Measurements from ENCODE around the gene ZNF92. TPM values are rescaled to one million over a fixed set of nuclear protein-coding genes. Genes with fewer than 3 reads are reported as not detected.
"Not testable (repeated sequence)": the region's sequence is repeated elsewhere in the genome, so short reads cannot be mapped to it uniquely, and the experiment has no call there.

The ZNF92 gene
- 1.9 and 4.5 TPM in 2 replicates for total RNA-seq (2014; rRNA removed; shearing (Covaris generic); ENCODE audit: low replicate concordance)

- in situ Hi-C loops (cut with HindIII; ENCODE audit: low pct_unique_long_range_greater_than_20kb, low sequenced_read_pairs), result no loop called here
- DNase-seq (ENCODE audit: low read depth), result peak; percentile 94
Measured at GRCh38 chr7:65373608-65374351, at the start of gene ZNF92. TSS of gene ZNF92 (plus strand) at chr7:65373855. CDS start at chr7:65373998, 143 bp downstream.

GRCh38 chr7:65325793-65326432, 47.7 kb upstream of the ZNF92 start:
- in situ Hi-C loops (cut with HindIII; ENCODE audit: low pct_unique_long_range_greater_than_20kb, low sequenced_read_pairs), result no loop called here
- DNase-seq (ENCODE audit: low read depth), result no peak

- in situ Hi-C loops (cut with HindIII; ENCODE audit: low pct_unique_long_range_greater_than_20kb, low sequenced_read_pairs), result no loop called here
Measured at GRCh38 chr7:65338346-65338745, 35.3 kb upstream of the ZNF92 start.

GRCh38 chr7:65339257-65339656, 34.4 kb upstream of the ZNF92 start:
- in situ Hi-C loops (cut with HindIII; ENCODE audit: low pct_unique_long_range_greater_than_20kb, low sequenced_read_pairs), result no loop called here
- no peak for DNase-seq (ENCODE audit: low read depth)

More at GRCh38 chr7:65338346-65338745, 35.3 kb upstream of the ZNF92 start:
- DNase-seq (ENCODE audit: low read depth), result no peak

- no peak for DNase-seq (ENCODE audit: low read depth)
- in situ Hi-C loops (cut with HindIII; ENCODE audit: low pct_unique_long_range_greater_than_20kb, low sequenced_read_pairs), result no loop called here
Measured at GRCh38 chr7:65342723-65343629, 30.7 kb upstream of the ZNF92 start.

GRCh38 chr7:65344541-65344940, 29.1 kb upstream of the ZNF92 start:
- DNase-seq (ENCODE audit: low read depth); in situ Hi-C loops (cut with HindIII; ENCODE audit: low pct_unique_long_range_greater_than_20kb, low sequenced_read_pairs): not testable (repeated sequence)

- in situ Hi-C loops (cut with HindIII; ENCODE audit: low pct_unique_long_range_greater_than_20kb, low sequenced_read_pairs), result no loop called here
- no peak for DNase-seq (ENCODE audit: low read depth)
Measured at GRCh38 chr7:65354263-65354662, 19.4 kb upstream of the ZNF92 start.

- no peak for DNase-seq (ENCODE audit: low read depth)
- in situ Hi-C loops (cut with HindIII; ENCODE audit: low pct_unique_long_range_greater_than_20kb, low sequenced_read_pairs), result no loop called here
Measured at GRCh38 chr7:65369843-65370242, 3.8 kb upstream of the ZNF92 start.

- in situ Hi-C loops (cut with HindIII; ENCODE audit: low pct_unique_long_range_greater_than_20kb, low sequenced_read_pairs), result no loop called here
- no peak for DNase-seq (ENCODE audit: low read depth)
Measured at GRCh38 chr7:65371468-65371867, 2.2 kb upstream of the ZNF92 start.

GRCh38 chr7:65379318-65379717, 5.7 kb downstream of the ZNF92 start:
- no peak for DNase-seq (ENCODE audit: low read depth)
- in situ Hi-C loops (cut with HindIII; ENCODE audit: low pct_unique_long_range_greater_than_20kb, low sequenced_read_pairs), result no loop called here

GRCh38 chr7:65381742-65382141, 8.1 kb downstream of the ZNF92 start:
- no peak for DNase-seq (ENCODE audit: low read depth)
- in situ Hi-C loops (cut with HindIII; ENCODE audit: low pct_unique_long_range_greater_than_20kb, low sequenced_read_pairs), result no loop called here

- no peak for DNase-seq (ENCODE audit: low read depth)
- in situ Hi-C loops (cut with HindIII; ENCODE audit: low pct_unique_long_range_greater_than_20kb, low sequenced_read_pairs), result no loop called here
Measured at GRCh38 chr7:65382452-65382851, 8.8 kb downstream of the ZNF92 start.

- no peak for DNase-seq (ENCODE audit: low read depth)
- in situ Hi-C loops (cut with HindIII; ENCODE audit: low pct_unique_long_range_greater_than_20kb, low sequenced_read_pairs), result no loop called here
Measured at GRCh38 chr7:65387891-65388290, 14.2 kb downstream of the ZNF92 start.

GRCh38 chr7:65390588-65390987, 16.9 kb downstream of the ZNF92 start:
- no peak for DNase-seq (ENCODE audit: low read depth)

GRCh38 chr7:65397730-65398142, 24.1 kb downstream of the ZNF92 start:
- DNase-seq (ENCODE audit: low read depth), result no peak
- in situ Hi-C loops (cut with HindIII; ENCODE audit: low pct_unique_long_range_greater_than_20kb, low sequenced_read_pairs), result no loop called here

More at GRCh38 chr7:65390588-65390987, 16.9 kb downstream of the ZNF92 start:
- in situ Hi-C loops (cut with HindIII; ENCODE audit: low pct_unique_long_range_greater_than_20kb, low sequenced_read_pairs), result no loop called here

GRCh38 chr7:65398671-65399070, 25.0 kb downstream of the ZNF92 start:
- not testable (repeated sequence) for DNase-seq (ENCODE audit: low read depth)

GRCh38 chr7:65399101-65399500, 25.4 kb downstream of the ZNF92 start:
- in situ Hi-C loops (cut with HindIII; ENCODE audit: low pct_unique_long_range_greater_than_20kb, low sequenced_read_pairs); DNase-seq (ENCODE audit: low read depth): not testable (repeated sequence)

More at GRCh38 chr7:65398671-65399070, 25.0 kb downstream of the ZNF92 start:
- in situ Hi-C loops (cut with HindIII; ENCODE audit: low pct_unique_long_range_greater_than_20kb, low sequenced_read_pairs), result not testable (repeated sequence)

- in situ Hi-C loops (cut with HindIII; ENCODE audit: low pct_unique_long_range_greater_than_20kb, low sequenced_read_pairs), result no loop called here
Measured at GRCh38 chr7:65404020-65404419, 30.4 kb downstream of the ZNF92 start.

More at GRCh38 chr7:65404020-65404419, 30.4 kb downstream of the ZNF92 start:
- peak; percentile 11 for DNase-seq (ENCODE audit: low read depth)

Measured in Caki2 (cell line).